ENCODE data around the gene RCBTB1.
A peak's percentile ranks its signal among the peaks of the same experiment; 100 is the strongest.
"Not testable (repeated sequence)": the region's sequence is repeated elsewhere in the genome, so short reads cannot be mapped to it uniquely, and the experiment has no call there.

RCBTB1 gene

GRCh38 chr13:49587311-49587847, 2.0 kb upstream of the RCBTB1 start:
- TF ChIP-seq GATA1 (IDR thresholded peaks at IDR 0.05; ENCODE audit: low read depth, low read length) (no peak), POLR2A (IDR thresholded peaks at IDR 0.05; ENCODE audit: low read length) (no peak)
- DNase-seq = no peak

GRCh38 chr13:49586717-49587116, 1.4 kb upstream of the RCBTB1 start:
- no peak for DNase-seq
- TF ChIP-seq POLR2A (IDR thresholded peaks at IDR 0.05; ENCODE audit: low read length) = no peak

- peak; percentile 42 to 52 for DNase-seq
- TF ChIP-seq GATA1 (IDR thresholded peaks at IDR 0.05; ENCODE audit: low read depth, low read length) (no peak), POLR2A (IDR thresholded peaks at IDR 0.05; ENCODE audit: low read length) (no peak)
Observed at GRCh38 chr13:49584771-49585182, 581 bp downstream of the RCBTB1 start.

GRCh38 chr13:49580980-49581680, 4.2 kb downstream of the RCBTB1 start:
- TF ChIP-seq POLR2A (IDR thresholded peaks at IDR 0.05; ENCODE audit: low read length) (no peak), GATA1 (IDR thresholded peaks at IDR 0.05; ENCODE audit: low read depth, low read length) (no peak)
- no peak for DNase-seq

GRCh38 chr13:49579501-49579900, 5.9 kb downstream of the RCBTB1 start:
- no peak for TF ChIP-seq POLR2A (IDR thresholded peaks at IDR 0.05; ENCODE audit: low read length)
- TF ChIP-seq GATA1 (IDR thresholded peaks at IDR 0.05; ENCODE audit: low read depth, low read length) = no peak
- DNase-seq = no peak

GRCh38 chr13:49571299-49572240, 13.8 kb downstream of the RCBTB1 start:
- DNase-seq = no peak
- no peak for TF ChIP-seq GATA1 (IDR thresholded peaks at IDR 0.05; ENCODE audit: low read depth, low read length)
- TF ChIP-seq POLR2A (IDR thresholded peaks at IDR 0.05; ENCODE audit: low read length) = no peak

- TF ChIP-seq GATA1 (IDR thresholded peaks at IDR 0.05; ENCODE audit: low read depth, low read length) (no peak), POLR2A (IDR thresholded peaks at IDR 0.05; ENCODE audit: low read length) (no peak)
- no peak for DNase-seq
Observed at GRCh38 chr13:49569993-49570689, 15.2 kb downstream of the RCBTB1 start.

- DNase-seq = peak in 1 of 2 experiments; percentile 6
- TF ChIP-seq POLR2A (IDR thresholded peaks at IDR 0.05; ENCODE audit: low read length) (no peak), GATA1 (IDR thresholded peaks at IDR 0.05; ENCODE audit: low read depth, low read length) (no peak)
Observed at GRCh38 chr13:49567491-49567890, 17.9 kb downstream of the RCBTB1 start.

- no peak for TF ChIP-seq POLR2A (IDR thresholded peaks at IDR 0.05; ENCODE audit: low read length)
- TF ChIP-seq GATA1 (IDR thresholded peaks at IDR 0.05; ENCODE audit: low read depth, low read length) = no peak
- DNase-seq = no peak
Observed at GRCh38 chr13:49566461-49566860, 18.9 kb downstream of the RCBTB1 start.

- not testable (repeated sequence) for DNase-seq
Observed at GRCh38 chr13:49565461-49565860, 19.9 kb downstream of the RCBTB1 start.

- TF ChIP-seq POLR2A (IDR thresholded peaks at IDR 0.05; ENCODE audit: low read length) (no peak), GATA1 (IDR thresholded peaks at IDR 0.05; ENCODE audit: low read depth, low read length) (no peak)
- DNase-seq = no peak
Observed at GRCh38 chr13:49563516-49563915, 21.8 kb downstream of the RCBTB1 start.

GRCh38 chr13:49561062-49561410, 24.3 kb downstream of the RCBTB1 start:
- no peak for TF ChIP-seq GATA1 (IDR thresholded peaks at IDR 0.05; ENCODE audit: low read depth, low read length)
- no peak for TF ChIP-seq POLR2A (IDR thresholded peaks at IDR 0.05; ENCODE audit: low read length)
- DNase-seq = no peak

- DNase-seq = peak in 1 of 2 experiments; percentile 7
- TF ChIP-seq GATA1 (IDR thresholded peaks at IDR 0.05; ENCODE audit: low read depth, low read length) (no peak), POLR2A (IDR thresholded peaks at IDR 0.05; ENCODE audit: low read length) (no peak)
Observed at GRCh38 chr13:49560270-49561061, 24.9 kb downstream of the RCBTB1 start.
